Skeletal muscle tissue (tissue), 4 donors: ENCODE data around the gene NR6A1. TPM values are rescaled to one million over a fixed set of nuclear protein-coding genes. Genes with fewer than 3 reads are reported as not detected.

ENCODE experiments used
- H3K27ac ChIP-seq: one replicate; pipeline ENCODE4 v1.7.0; 2013; ENCODE audit warnings: mild to moderate bottlenecking, low read depth, low read length, inconsistent platforms
- H3K27me3 ChIP-seq, 3 donors: one replicate each; pipeline ENCODE4 v1.7.0; 2013; ENCODE audit warnings: low read length in 3 of 3; ENCODE audit not compliant: control insufficient read depth in 3 of 3, insufficient read depth in 3 of 3
- H3K36me3 ChIP-seq, 3 donors: one replicate each; pipeline ENCODE4 v1.7.0; 2013; ENCODE audit warnings: low read length in 3 of 3; ENCODE audit not compliant: control insufficient read depth in 3 of 3, insufficient read depth in 3 of 3
- H3K4me1 ChIP-seq, 3 donors: one replicate each; pipeline ENCODE4 v1.7.0; 2013; ENCODE audit warnings: low read length in 3 of 3, mild to moderate bottlenecking in 3 of 3; ENCODE audit not compliant: control insufficient read depth in 3 of 3, insufficient read depth in 3 of 3
- H3K4me3 ChIP-seq, 3 donors: one replicate each; pipeline ENCODE4 v1.7.0; 2013; ENCODE audit warnings: low read length in 3 of 3
- H3K9ac ChIP-seq, 3 donors: one replicate each; pipeline ENCODE4 v1.7.0; 2013; ENCODE audit warnings: low read length in 3 of 3, mild to moderate bottlenecking in 3 of 3, moderate library complexity in 2 of 3, low read depth in 1 of 3
- H3K9me3 ChIP-seq, 3 donors: one replicate each; pipeline ENCODE4 v1.7.0; 2013; ENCODE audit warnings: low read length in 3 of 3; ENCODE audit not compliant: control insufficient read depth in 3 of 3
- total RNA-seq: library from RNA; depleted of rRNA; stranded (reverse); fragments of >200 nt; gene quantifications from one replicate; pipeline ENCODE4 v1.2.3, GENCODE V29; 2014
- donor health status: Osteomylitis.

NR6A1 gene
- total RNA-seq, 1 donor from 2014 or later, result 0.52 TPM

- Histone ChIP-seq H3K9me3 (no peaks in the 10 kb centered on the region), H3K36me3 (no peaks in the 10 kb centered on the region), H3K27me3 (no peaks in the 10 kb centered on the region), H3K4me1 (no peaks in the 10 kb centered on the region), H3K9ac (no peak overlapping the region), H3K4me3 (no peak overlapping the region), H3K27ac (no peak overlapping the region)
These were observed 73.5 kb downstream of the NR6A1 start for GRCh38 chr9:124697326-124698200.

DNA sequence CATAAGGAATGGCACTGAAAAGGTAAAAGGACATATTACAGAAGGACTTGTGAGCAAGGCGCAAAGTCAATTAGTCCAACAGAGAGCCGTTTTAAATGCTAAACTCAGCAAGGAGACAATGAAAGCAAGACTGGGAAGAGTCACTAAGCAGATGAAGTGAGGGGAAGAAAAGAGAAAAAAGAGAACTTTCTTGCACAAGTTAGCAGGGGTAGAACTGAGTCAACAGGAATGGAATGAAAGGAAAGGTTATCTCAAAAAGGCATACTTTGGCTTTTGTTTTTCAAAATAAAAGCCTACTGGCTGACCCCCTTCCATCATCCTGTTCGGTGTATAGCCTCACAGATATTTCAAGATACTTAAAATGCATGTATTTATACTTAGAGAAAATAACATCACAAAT is 75.0 kb downstream of the NR6A1 start:
- no peak overlapping the region for H3K4me3 ChIP-seq
- no peak overlapping the region for H3K27ac ChIP-seq
- no peaks in the 10 kb centered on the region for H3K4me1 ChIP-seq
- H3K9me3 ChIP-seq, result no peaks in the 10 kb centered on the region
- no peak overlapping the region for H3K9ac ChIP-seq
- H3K36me3 ChIP-seq, result no peaks in the 10 kb centered on the region
- no peaks in the 10 kb centered on the region for H3K27me3 ChIP-seq

GRCh38 chr9:124695280-124695890 is 75.7 kb downstream of the NR6A1 start:
- Histone ChIP-seq H3K4me1 (no peaks in the 10 kb centered on the region), H3K27me3 (no peaks in the 10 kb centered on the region), H3K9ac (no peak overlapping the region), H3K4me3 (no peak overlapping the region), H3K9me3 (no peaks in the 10 kb centered on the region), H3K27ac (no peak overlapping the region), H3K36me3 (no peaks in the 10 kb centered on the region)

- H3K4me1 ChIP-seq, result no peaks in the 10 kb centered on the region
These were observed 76.5 kb downstream of the NR6A1 start for GRCh38 chr9:124694414-124695279.

DNA sequence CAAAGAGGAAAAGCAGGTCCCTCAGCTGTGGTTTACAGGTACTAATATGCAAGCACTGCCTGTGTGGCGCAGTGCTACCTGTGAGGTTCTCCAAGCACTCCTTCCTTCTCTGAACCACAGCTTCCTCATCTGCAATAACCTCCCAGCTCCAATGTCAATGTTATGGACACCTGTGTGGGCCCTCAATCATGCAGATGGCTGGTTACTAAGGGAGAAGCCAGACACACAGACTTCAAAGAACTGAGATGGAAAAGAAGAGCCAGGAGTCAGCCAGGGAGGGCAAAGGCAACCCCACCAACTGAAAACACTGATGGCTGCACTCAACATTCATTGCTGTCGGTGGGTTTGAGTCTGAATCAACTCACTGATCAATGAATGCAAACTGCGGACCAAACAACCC is 77.7 kb downstream of the NR6A1 start:
- H3K36me3 ChIP-seq, result no peaks in the 10 kb centered on the region
- no peaks in the 10 kb centered on the region for H3K4me1 ChIP-seq
- H3K4me3 ChIP-seq, result no peak overlapping the region
- no peak overlapping the region for H3K27ac ChIP-seq
- H3K9ac ChIP-seq, result no peak overlapping the region
- H3K27me3 ChIP-seq, result no peaks in the 10 kb centered on the region
- H3K9me3 ChIP-seq, result no peaks in the 10 kb centered on the region

More at GRCh38 chr9:124694414-124695279, 76.5 kb downstream of the NR6A1 start:
- Histone ChIP-seq H3K36me3 (no peaks in the 10 kb centered on the region), H3K4me3 (no peak overlapping the region), H3K27ac (no peak overlapping the region), H3K27me3 (no peaks in the 10 kb centered on the region), H3K9me3 (no peaks in the 10 kb centered on the region), H3K9ac (no peak overlapping the region)

GRCh38 chr9:124688238-124688904 is 82.7 kb downstream of the NR6A1 start:
- no peak overlapping the region for H3K4me3 ChIP-seq
- no peaks in the 10 kb centered on the region for H3K27me3 ChIP-seq
- H3K9me3 ChIP-seq, result no peaks in the 10 kb centered on the region
- H3K27ac ChIP-seq, result no peak overlapping the region
- no peak overlapping the region for H3K9ac ChIP-seq
- no peaks in the 10 kb centered on the region for H3K36me3 ChIP-seq
- H3K4me1 ChIP-seq, result no peaks in the 10 kb centered on the region

- Histone ChIP-seq H3K27ac (no peak overlapping the region), H3K36me3 (no peaks in the 10 kb centered on the region), H3K9ac (no peak overlapping the region), H3K9me3 (no peaks in the 10 kb centered on the region), H3K4me3 (no peak overlapping the region), H3K4me1 (no peaks in the 10 kb centered on the region), H3K27me3 (no peaks in the 10 kb centered on the region)
These were observed 84.2 kb downstream of the NR6A1 start for GRCh38 chr9:124686918-124687317.

DNA sequence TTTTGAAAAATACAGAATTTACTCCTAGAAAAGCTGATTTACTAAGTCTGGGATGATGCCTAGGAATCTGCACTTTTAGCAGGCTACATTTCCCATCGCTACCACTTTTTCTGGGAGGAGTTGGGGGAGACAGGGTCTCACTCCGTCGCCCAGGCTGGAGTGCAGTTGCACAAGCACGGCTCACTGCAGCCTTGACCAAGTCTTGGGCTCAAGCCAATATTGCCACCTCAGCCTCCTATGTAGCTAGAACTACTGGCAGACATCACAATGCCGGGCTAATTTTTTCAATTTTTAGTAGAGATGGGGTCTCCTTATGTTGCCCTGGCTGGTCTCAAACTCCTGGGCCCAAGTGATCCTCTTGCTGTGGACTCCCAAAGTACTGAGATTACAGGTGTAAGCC is 85.9 kb downstream of the NR6A1 start:
- Histone ChIP-seq H3K4me3 (no peak overlapping the region), H3K9me3 (no peaks in the 10 kb centered on the region), H3K4me1 (no peaks in the 10 kb centered on the region), H3K36me3 (no peaks in the 10 kb centered on the region), H3K27ac (no peak overlapping the region), H3K27me3 (no peaks in the 10 kb centered on the region), H3K9ac (no peak overlapping the region)

DNA sequence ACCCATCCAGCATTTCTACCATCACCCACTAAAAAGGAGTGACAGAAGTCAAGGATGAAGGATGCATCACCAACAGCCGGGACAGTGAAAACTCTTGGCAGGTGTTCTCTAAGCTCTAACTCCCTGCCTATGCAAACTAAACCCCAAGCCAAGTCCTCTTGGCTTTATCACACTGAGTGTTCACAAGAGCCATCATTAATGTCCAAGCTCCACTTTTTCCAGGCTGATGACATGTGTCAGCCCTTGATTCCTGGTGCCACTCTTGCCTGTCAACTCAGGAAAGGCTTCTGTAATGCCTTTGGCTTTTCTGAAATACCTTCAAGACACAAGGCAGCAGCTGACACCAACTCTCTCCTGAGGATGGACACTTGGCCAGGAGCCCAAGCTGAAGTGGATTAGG is 86.9 kb downstream of the NR6A1 start:
- Histone ChIP-seq H3K9me3 (no peaks in the 10 kb centered on the region), H3K4me1 (no peaks in the 10 kb centered on the region), H3K4me3 (no peak overlapping the region), H3K9ac (no peak overlapping the region), H3K27me3 (no peaks in the 10 kb centered on the region), H3K36me3 (no peaks in the 10 kb centered on the region), H3K27ac (no peak overlapping the region)
